MV-4-11 (cell line): ENCODE data around the gene PIKFYVE.
A peak's percentile ranks its signal among the peaks of the same experiment; 100 is the strongest.
"Not testable (repeated sequence)": the region's sequence is repeated elsewhere in the genome, so short reads cannot be mapped to it uniquely, and the experiment has no call there.

ENCODE experiments used
- DNase-seq: peaks from one replicate; lab custom pipeline; 2025; lab: John Stamatoyannopoulos, UW

PIKFYVE gene

GRCh38 chr2:208255557-208256106 lies 10.4 kb upstream of the PIKFYVE start:
- DNase-seq = no peak

GRCh38 chr2:208256192-208256782 lies 9.8 kb upstream of the PIKFYVE start:
- DNase-seq = no peak

GRCh38 chr2:208256849-208257813 lies 8.9 kb upstream of the PIKFYVE start:
- DNase-seq = not testable (repeated sequence)

GRCh38 chr2:208265371-208265800 lies 669 bp upstream of the PIKFYVE start:
- peak; percentile 62 for DNase-seq

GRCh38 chr2:208266553-208266893 lies 468 bp downstream of the PIKFYVE start:
- no peak for DNase-seq

- DNase-seq = no peak
Observed at GRCh38 chr2:208266936-208267335, 881 bp downstream of the PIKFYVE start.

GRCh38 chr2:208267526-208267925 lies 1.5 kb downstream of the PIKFYVE start:
- DNase-seq = not testable (repeated sequence)

- DNase-seq = peak; percentile 62
Observed at GRCh38 chr2:208268156-208268952, 2.3 kb downstream of the PIKFYVE start.

GRCh38 chr2:208269091-208269490 lies 3.0 kb downstream of the PIKFYVE start:
- DNase-seq = peak; percentile 24

- no peak for DNase-seq
Observed at GRCh38 chr2:208274748-208275147, 8.7 kb downstream of the PIKFYVE start.

GRCh38 chr2:208278549-208278948 lies 12.5 kb downstream of the PIKFYVE start:
- no peak for DNase-seq

- no peak for DNase-seq
Observed at GRCh38 chr2:208279236-208279635, 13.2 kb downstream of the PIKFYVE start.

- DNase-seq = no peak
Observed at GRCh38 chr2:208280234-208280633, 14.2 kb downstream of the PIKFYVE start.

- peak; percentile 65 for DNase-seq
Observed at GRCh38 chr2:208280933-208281332, 14.9 kb downstream of the PIKFYVE start.

GRCh38 chr2:208285853-208286252 lies 19.8 kb downstream of the PIKFYVE start:
- DNase-seq = peak; percentile 72

GRCh38 chr2:208294482-208295024 lies 28.5 kb downstream of the PIKFYVE start:
- no peak for DNase-seq

GRCh38 chr2:208295834-208296233 lies 29.8 kb downstream of the PIKFYVE start:
- DNase-seq = no peak

GRCh38 chr2:208296610-208297009 lies 30.6 kb downstream of the PIKFYVE start:
- DNase-seq = no peak

GRCh38 chr2:208297961-208298360 lies 31.9 kb downstream of the PIKFYVE start:
- peak; percentile 12 for DNase-seq

GRCh38 chr2:208300847-208301618 lies 35.0 kb downstream of the PIKFYVE start:
- no peak for DNase-seq

GRCh38 chr2:208304157-208304556 lies 38.1 kb downstream of the PIKFYVE start:
- DNase-seq = no peak
